Measurements from ENCODE around the gene FCAR.

DNA sequence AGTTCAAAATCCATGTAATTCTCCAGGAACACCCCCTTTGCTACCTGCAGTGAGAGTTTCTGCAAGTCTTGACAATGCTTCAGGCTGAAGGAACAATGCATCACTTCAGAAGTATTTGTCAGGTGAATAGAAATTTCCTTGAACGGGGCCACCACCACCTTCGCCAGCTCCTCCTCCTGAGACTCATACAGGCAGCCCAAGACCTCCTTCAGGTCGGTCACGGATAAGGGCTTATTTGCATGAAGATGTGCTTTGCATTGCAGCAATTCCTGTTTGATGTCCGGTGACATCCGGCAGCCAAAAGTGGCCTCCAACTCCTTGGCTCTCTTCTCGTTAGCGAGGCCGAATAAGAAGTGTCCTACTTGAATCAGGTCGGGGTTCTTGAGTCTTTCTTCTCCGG lies 64.9 kb downstream of the FCAR start:
- TF ChIP-seq EZH2phosphoT487 (IDR thresholded peaks at IDR 0.05; ENCODE audit: insufficient read depth, low read depth), result no peak
- no peak for TF ChIP-seq EZH2 (IDR thresholded peaks at IDR 0.05; ENCODE audit: insufficient read depth, poor library complexity, severe bottlenecking)
